ENCODE results near the gene PTK7. TPM values are rescaled to one million over a fixed set of nuclear protein-coding genes. Genes with fewer than 3 reads are reported as not detected.

The PTK7 gene
- total RNA-seq, 1 experiment from 2014 or later: 165 TPM

- TF ChIP-seq SP1 (CRISPR knock-in tag; conservative IDR thresholded peaks at IDR 0.05) (no peak), MAX (CRISPR knock-in tag; IDR thresholded peaks at IDR 0.05) (no peak)
Measured at GRCh38 chr6:43055966-43056365, 20.1 kb upstream of the PTK7 start (continued).

- no peak for ATAC-seq
- no peaks in the 10 kb centered on the region for H3K27me3 Mint-ChIP-seq (ENCODE audit: low read depth)
- POLR2A ChIA-PET: interaction anchor here (0.6 to 1.5 kb wide), 8 partner anchors 36 to 311 kb away, joined by 3 to 8 read pairs (median 5); partner anchors contain the start of gene PPP2R5D
- H3K4me1 Mint-ChIP-seq: peaks cover 28% of the 10 kb centered on the region
- CTCF ChIA-PET: interaction anchor here (1.2 to 3.3 kb wide), 3 partner anchors 18 to 157 kb away, joined by 4 to 24 read pairs (median 6); partner anchors contain the start of gene PTK7
- peak overlapping the region; percentile 91 for H3K4me3 Mint-ChIP-seq
- TF ChIP-seq GTF2I (CRISPR knock-in tag; conservative IDR thresholded peaks at IDR 0.05) (no peak), ZSCAN18 (CRISPR knock-in tag; IDR thresholded peaks at IDR 0.05) (no peak), USF1 (CRISPR knock-in tag; IDR thresholded peaks at IDR 0.05) (no peak), SMAD3 (CRISPR knock-in tag; IDR thresholded peaks at IDR 0.05; ENCODE audit: borderline replicate concordance) (no peak), NFE2L1 (CRISPR knock-in tag; IDR thresholded peaks at IDR 0.05) (no peak), FOXJ3 (CRISPR knock-in tag; IDR thresholded peaks at IDR 0.05; ENCODE audit: borderline replicate concordance) (no peak), NR2C2 (CRISPR knock-in tag; IDR thresholded peaks at IDR 0.05) (no peak), PRRX2 (CRISPR knock-in tag; IDR thresholded peaks at IDR 0.05) (no peak), JAZF1 (CRISPR knock-in tag; IDR thresholded peaks at IDR 0.05) (no peak), TCF7 (CRISPR knock-in tag; IDR thresholded peaks at IDR 0.05; ENCODE audit: low read depth) (no peak), HMGA2 (CRISPR knock-in tag; IDR thresholded peaks at IDR 0.05) (no peak), EMX1 (CRISPR knock-in tag; IDR thresholded peaks at IDR 0.05) (no peak), AFF4 (CRISPR knock-in tag; IDR thresholded peaks at IDR 0.05; ENCODE audit: borderline replicate concordance) (no peak)
- no peaks in the 10 kb centered on the region for H3K9me3 Mint-ChIP-seq
- peak overlapping the region; percentile 94 for H3K27ac Mint-ChIP-seq
- no peak for DNase-seq (ENCODE audit: low spot score)
- H3K36me3 Mint-ChIP-seq: peaks cover 21% of the 10 kb centered on the region
Measured at GRCh38 chr6:43058531-43058930, 17.6 kb upstream of the PTK7 start.

- ATAC-seq (peak; percentile 94), DNase-seq (ENCODE audit: low spot score) (peak; percentile 99)
- Mint-ChIP-seq H3K4me1 (peaks cover 21% of the 10 kb centered on the region), H3K9me3 (no peaks in the 10 kb centered on the region), H3K27ac (peak within 1 kb of the TSS; percentile 99), H3K27me3 (ENCODE audit: low read depth) (no peaks in the 10 kb centered on the region), H3K36me3 (peaks cover 21% of the 10 kb centered on the region), H3K4me3 (peak within 1 kb of the TSS; percentile 91)
- POLR2A ChIA-PET: interaction anchor here (0.6 to 1.5 kb wide), 18 partner anchors 14 to 302 kb away, joined by 3 to 9 read pairs (median 4); partner anchors contain the start of genes BICRAL, KLHDC3, MEA1 and PEX6
- CTCF ChIA-PET: interaction anchor here (0.8 to 3.3 kb wide), 9 partner anchors 17 to 169 kb away, joined by 3 to 24 read pairs (median 4); partner anchors contain the start of genes DNPH1, KLHDC3 and PTK7
- TF ChIP-seq HMGXB4 (CRISPR knock-in tag; IDR thresholded peaks at IDR 0.05) (no peak), MXD4 (CRISPR knock-in tag; IDR thresholded peaks at IDR 0.05; ENCODE audit: borderline replicate concordance) (no peak), ATF6 (CRISPR knock-in tag; IDR thresholded peaks at IDR 0.05) (no peak), USF1 (CRISPR knock-in tag; IDR thresholded peaks at IDR 0.05) (peak; percentile 76; the same call in 1 of the 2 replicates), ERG (CRISPR knock-in tag; IDR thresholded peaks at IDR 0.05) (no peak)
Measured at GRCh38 chr6:43059168-43060033, 16.7 kb upstream of the PTK7 start, which contains the start of the genes KLC4 and MRPL2. TSS of gene KLC4 (plus strand) at chr6:43059631. CDS start at chr6:43061336, 1,705 bp downstream. TSS of gene MRPL2 (minus strand) at chr6:43059434. CDS start at chr6:43059381, 53 bp downstream.

Measured in WTC11 (cell line).